ENCODE results near the gene SORD.

DNA sequence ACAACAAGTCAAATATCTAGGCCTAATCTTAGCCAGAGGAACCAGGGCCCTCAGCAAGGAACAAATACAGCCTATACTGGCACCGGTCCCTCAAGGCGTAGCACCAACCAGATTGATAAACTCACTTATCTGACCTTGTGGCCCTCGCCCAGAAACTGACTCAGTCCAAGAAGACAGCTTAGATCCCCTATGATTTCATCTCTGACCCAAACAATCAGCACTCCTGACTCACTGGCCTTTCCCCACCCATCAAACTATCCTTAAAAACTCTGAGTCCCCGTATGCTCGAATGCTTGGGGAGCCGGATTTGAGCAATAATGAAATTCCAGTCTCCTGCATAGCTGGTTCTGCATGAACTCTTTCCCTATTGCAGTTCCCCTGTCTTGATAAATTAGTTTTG lies 1.6 kb upstream of the SORD start:
- TF ChIP-seq, protein P1, sequence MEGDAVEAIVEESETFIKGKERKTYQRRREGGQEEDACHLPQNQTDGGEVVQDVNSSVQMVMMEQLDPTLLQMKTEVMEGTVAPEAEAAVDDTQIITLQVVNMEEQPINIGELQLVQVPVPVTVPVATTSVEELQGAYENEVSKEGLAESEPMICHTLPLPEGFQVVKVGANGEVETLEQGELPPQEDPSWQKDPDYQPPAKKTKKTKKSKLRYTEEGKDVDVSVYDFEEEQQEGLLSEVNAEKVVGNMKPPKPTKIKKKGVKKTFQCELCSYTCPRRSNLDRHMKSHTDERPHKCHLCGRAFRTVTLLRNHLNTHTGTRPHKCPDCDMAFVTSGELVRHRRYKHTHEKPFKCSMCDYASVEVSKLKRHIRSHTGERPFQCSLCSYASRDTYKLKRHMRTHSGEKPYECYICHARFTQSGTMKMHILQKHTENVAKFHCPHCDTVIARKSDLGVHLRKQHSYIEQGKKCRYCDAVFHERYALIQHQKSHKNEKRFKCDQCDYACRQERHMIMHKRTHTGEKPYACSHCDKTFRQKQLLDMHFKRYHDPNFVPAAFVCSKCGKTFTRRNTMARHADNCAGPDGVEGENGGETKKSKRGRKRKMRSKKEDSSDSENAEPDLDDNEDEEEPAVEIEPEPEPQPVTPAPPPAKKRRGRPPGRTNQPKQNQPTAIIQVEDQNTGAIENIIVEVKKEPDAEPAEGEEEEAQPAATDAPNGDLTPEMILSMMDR (IDR thresholded peaks at IDR 0.05), result no peak
- TF ChIP-seq POLR2A (IDR thresholded peaks at IDR 0.05), result no peak
- peak in 1 of 2 donors; percentile 30 for TF ChIP-seq POLR2AphosphoS5 (IDR thresholded peaks at IDR 0.05; ENCODE audit: insufficient read depth in 1 of 2, low read depth in 1 of 2)

Data from vagina (tissue), 2 donors.